Stimulated activated naive CD8-positive, alpha-beta T cell treated with anti-CD3 and anti-CD28 coated beads, Interleukin-15, amount 100 ng/mL, for 72 hours (primary cell): ENCODE measurements around the gene PHACTR3.

ENCODE experiments used
- ATAC-seq: fragments of 150-1000 bp; cut with Tn5 transposase; 2 replicates; pipeline ENCODE4 v1.10.0; 2021; ENCODE audit warnings: mild to moderate bottlenecking, moderate library complexity
- DNase-seq, 2 donors: peaks; one replicate each; pipeline ENCODE4 v3.0.0; 2021 to 2022
- H3K27ac Mint-ChIP-seq, 2 donors: one replicate each; pipeline ENCODE4 v1.8.0; 2022; ENCODE audit warnings: mild to moderate bottlenecking in 2 of 2, mixed read lengths in 2 of 2, moderate library complexity in 2 of 2
- H3K27me3 Mint-ChIP-seq: one replicate; pipeline ENCODE4 v1.8.0; 2022; ENCODE audit warnings: mixed read lengths
- H3K4me1 Mint-ChIP-seq: one replicate; pipeline ENCODE4 v1.8.0; 2022; ENCODE audit warnings: mild to moderate bottlenecking, mixed read lengths
- H3K4me3 Mint-ChIP-seq, 2 donors: one replicate each; pipeline ENCODE4 v1.8.0; 2022; ENCODE audit warnings: mild to moderate bottlenecking in 2 of 2, mixed read lengths in 2 of 2, moderate library complexity in 1 of 2
- H3K9me3 Mint-ChIP-seq, 2 donors: one replicate each; pipeline ENCODE4 v1.8.0; 2022; ENCODE audit warnings: mixed read lengths in 2 of 2

Gene PHACTR3

GRCh38 chr20:59827138-59828056 lies 223.1 kb downstream of the PHACTR3 start:
- DNase-seq: no peak
- Mint-ChIP-seq H3K27me3 (peaks cover 12% of the 10 kb centered on the region), H3K9me3 (no peaks in the 10 kb centered on the region), H3K27ac (peak overlapping the region in 1 of 2 donors; percentile 12), H3K4me3 (no peak overlapping the region), H3K4me1 (no peaks in the 10 kb centered on the region)
- no peak for ATAC-seq

- no peaks in the 10 kb centered on the region for H3K4me1 Mint-ChIP-seq
- ATAC-seq: no peak
Measured at GRCh38 chr20:59828125-59829053, 224.0 kb downstream of the PHACTR3 start.

DNA sequence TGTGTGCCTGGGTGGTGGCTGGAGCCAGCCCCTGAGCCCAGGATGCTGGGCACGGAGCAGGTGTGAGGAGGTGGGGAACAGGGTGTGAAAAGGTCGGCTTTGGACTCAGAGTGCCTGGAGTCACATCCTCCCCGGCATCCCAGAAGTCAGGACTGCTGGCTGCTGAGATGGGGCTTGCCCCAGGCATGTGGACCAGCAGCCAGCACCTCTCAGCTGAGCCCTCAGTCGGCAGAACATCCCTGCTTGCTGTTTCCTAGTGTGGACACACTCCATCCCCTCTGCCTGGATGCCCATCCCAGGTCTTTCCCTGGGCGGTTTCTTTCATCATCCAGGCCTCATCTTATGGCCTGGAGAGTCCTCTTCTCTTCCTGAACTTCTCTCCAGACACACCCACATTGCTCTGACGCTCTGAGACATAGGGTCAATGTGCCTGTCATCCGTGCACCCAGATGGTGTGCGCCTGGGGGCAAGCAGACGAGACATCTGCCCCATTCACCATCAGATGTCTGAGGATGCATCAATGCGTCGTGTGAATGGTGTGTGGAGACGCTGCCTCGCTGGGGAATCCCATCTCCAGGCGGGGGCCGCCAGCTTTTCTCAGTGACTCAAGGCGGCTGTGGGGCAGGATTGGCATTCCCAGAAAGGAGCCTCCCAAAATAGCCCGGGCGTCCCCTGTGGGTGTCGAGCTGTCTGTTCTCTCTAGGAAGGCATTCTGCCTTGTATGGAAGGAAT lies 224.9 kb downstream of the PHACTR3 start:
- DNase-seq (no peak), ATAC-seq (no peak)
- peaks cover 23% of the 10 kb centered on the region for H3K27me3 Mint-ChIP-seq
- no peak overlapping the region for H3K4me3 Mint-ChIP-seq
- H3K4me1 Mint-ChIP-seq: no peaks in the 10 kb centered on the region
- H3K9me3 Mint-ChIP-seq: no peaks in the 10 kb centered on the region
- peak overlapping the region in 1 of 2 donors; percentile 78 for H3K27ac Mint-ChIP-seq

More at GRCh38 chr20:59828125-59829053, 224.0 kb downstream of the PHACTR3 start:
- H3K27me3 Mint-ChIP-seq: peaks cover 18% of the 10 kb centered on the region
- H3K27ac Mint-ChIP-seq: peak overlapping the region in 1 of 2 donors; percentile 78
- H3K4me3 Mint-ChIP-seq: no peak overlapping the region
- DNase-seq: no peak
- no peaks in the 10 kb centered on the region for H3K9me3 Mint-ChIP-seq

DNA sequence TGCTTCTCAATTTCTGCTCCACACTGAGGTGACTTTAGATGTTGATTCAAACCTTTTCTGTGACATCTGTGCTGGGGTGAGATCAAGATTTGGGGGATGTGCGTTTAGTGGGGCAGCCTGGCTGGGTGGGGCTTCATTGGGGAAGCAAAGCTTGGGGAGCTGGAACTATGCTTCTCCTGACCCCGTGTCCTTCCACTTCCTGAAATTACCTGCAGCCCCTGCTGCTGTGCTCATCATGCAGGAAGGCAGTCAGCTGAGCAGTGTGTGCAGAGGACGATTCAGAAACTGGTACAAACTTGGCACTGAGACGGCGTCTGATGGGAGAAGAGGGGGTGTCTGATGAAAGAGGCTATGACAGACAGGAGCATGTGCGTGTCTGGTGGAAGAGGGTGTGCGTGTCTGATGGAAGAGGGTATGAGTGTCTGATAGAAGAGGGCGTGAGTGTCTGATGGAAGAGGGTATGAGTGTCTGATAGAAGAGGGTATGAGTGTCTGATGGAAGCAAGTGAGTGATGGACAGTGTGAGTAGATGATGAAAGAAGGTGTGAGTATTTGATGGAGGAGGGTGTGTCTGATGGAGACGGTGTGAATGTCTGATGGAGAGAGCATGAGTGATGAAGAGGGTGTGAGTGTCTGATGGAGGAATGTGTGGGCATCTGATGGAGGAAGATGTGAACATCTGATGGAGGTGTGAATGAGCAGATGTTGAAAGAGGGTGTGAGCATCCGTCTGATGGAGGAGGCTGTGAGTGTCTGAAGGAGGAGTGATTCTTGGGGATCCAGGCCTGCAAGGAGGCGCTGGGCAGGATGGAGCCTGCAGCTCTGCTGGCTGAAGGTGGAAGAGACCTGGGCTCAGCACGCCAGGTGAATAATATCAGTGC lies 225.7 kb downstream of the PHACTR3 start:
- Mint-ChIP-seq H3K4me1 (no peaks in the 10 kb centered on the region), H3K27me3 (peaks cover 31% of the 10 kb centered on the region), H3K4me3 (no peak overlapping the region), H3K27ac (no peak overlapping the region), H3K9me3 (no peaks in the 10 kb centered on the region)
- no peak for ATAC-seq
- no peak for DNase-seq

- Mint-ChIP-seq H3K27ac (peak overlapping the region in 1 of 2 donors; percentile 59), H3K4me3 (no peak overlapping the region), H3K4me1 (peaks cover 3% of the 10 kb centered on the region), H3K27me3 (peaks cover 37% of the 10 kb centered on the region), H3K9me3 (no peaks in the 10 kb centered on the region)
- DNase-seq (no peak), ATAC-seq (no peak)
Measured at GRCh38 chr20:59830665-59831023, 226.3 kb downstream of the PHACTR3 start.

DNA sequence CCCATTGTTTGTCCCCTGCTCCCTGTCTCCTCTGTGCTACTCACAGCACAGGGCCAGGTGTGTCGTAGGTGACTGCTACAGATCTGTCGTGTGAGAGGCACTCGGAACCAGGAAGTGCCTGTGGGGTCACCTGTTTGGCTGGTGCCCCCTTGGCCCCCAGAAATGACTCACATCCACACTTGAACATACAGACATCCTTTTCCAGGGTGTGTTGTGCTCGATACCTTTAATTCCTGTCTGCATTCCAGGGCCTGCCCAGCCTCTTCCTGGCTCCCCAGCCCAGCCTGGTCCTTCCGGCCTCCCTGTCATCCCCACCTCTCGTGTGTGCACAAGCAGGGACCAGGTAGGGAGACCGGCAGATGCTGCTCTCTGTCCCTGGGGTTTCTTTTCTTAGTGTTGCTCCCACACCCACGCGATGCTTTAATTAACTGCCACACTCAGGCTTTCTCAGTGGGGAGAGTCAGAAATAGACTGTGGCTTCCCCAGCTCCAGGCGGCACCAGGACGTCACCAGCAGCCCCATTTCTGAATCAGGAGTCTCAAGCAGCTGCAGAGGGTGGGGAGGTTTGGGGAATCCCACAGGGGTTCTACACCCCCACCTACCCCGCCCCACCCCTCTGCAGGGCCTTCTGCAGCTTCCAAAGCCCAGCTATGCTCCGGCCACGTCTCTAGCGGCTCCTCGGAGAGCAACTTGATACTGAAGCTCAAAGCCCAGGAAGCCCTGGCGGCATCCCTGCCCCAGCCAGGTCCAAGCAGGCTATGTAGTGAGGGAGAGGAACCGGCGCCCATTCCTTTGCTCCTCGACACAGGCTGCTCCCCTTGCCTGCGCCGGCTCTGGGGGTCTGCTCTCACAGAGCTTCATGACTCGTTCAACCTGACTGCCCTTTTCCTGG lies 226.9 kb downstream of the PHACTR3 start:
- no peak overlapping the region for H3K4me3 Mint-ChIP-seq
- ATAC-seq (no peak), DNase-seq (no peak)
- no peaks in the 10 kb centered on the region for H3K9me3 Mint-ChIP-seq
- peaks cover 7% of the 10 kb centered on the region for H3K4me1 Mint-ChIP-seq
- peaks cover 44% of the 10 kb centered on the region for H3K27me3 Mint-ChIP-seq
- peak overlapping the region; percentile 5 to 59 for H3K27ac Mint-ChIP-seq

GRCh38 chr20:59831916-59832270 lies 227.6 kb downstream of the PHACTR3 start:
- Mint-ChIP-seq H3K9me3 (no peaks in the 10 kb centered on the region), H3K27ac (no peak overlapping the region), H3K4me3 (no peak overlapping the region), H3K27me3 (peaks cover 46% of the 10 kb centered on the region), H3K4me1 (peaks cover 7% of the 10 kb centered on the region)
- DNase-seq (no peak), ATAC-seq (no peak)

DNA sequence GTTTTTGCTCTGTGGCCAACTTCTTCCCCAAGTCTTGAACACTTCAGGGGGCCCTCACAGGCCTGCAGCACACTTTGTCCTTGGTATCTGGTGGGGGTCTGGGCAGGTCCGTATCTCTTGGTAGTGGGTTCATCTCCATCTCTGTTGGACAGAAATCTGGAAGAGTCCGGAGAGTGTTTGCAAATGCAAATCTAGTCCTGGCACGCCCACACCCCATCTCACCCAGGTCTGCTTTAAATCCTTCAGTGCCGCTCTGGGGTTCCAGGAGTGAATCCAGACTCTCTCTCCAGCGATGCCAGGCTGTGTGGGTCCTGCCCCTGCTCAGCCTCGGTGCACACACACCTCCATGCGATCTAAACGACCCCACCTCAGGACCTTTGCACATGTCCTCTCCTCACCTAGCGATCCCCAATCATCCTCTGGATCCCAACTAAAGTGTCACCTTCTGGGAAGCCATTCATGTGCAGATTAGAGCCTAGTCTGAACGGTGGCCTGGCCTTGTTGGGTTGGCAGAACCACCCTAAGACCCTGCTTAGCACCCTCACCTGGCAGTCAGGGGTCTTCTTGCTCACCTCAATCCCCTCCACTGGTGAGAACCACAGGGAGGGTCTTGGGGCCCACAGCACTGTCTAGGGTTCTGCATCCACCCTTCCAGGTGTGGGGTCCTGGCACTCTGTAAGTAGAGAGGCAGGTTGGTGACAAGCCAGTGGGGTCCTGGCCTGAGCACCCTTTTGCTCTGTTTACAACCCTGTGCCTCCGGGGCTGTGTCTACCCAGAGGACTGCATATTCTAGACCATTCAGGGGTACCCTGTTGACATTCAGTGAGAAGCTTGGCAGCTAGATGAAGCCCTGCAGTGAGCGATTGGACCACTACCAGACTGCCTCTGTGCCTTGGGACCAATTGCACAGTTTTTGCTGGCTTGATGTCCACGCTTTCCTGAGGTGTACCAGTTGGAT lies 228.3 kb downstream of the PHACTR3 start:
- H3K9me3 Mint-ChIP-seq: no peaks in the 10 kb centered on the region
- H3K27ac Mint-ChIP-seq: no peak overlapping the region
- H3K27me3 Mint-ChIP-seq: peaks cover 46% of the 10 kb centered on the region
- H3K4me3 Mint-ChIP-seq: no peak overlapping the region
- peaks cover 7% of the 10 kb centered on the region for H3K4me1 Mint-ChIP-seq
- no peak for DNase-seq
- no peak for ATAC-seq

GRCh38 chr20:59835057-59835447 lies 230.7 kb downstream of the PHACTR3 start:
- Mint-ChIP-seq H3K4me3 (no peak overlapping the region), H3K9me3 (no peaks in the 10 kb centered on the region), H3K27me3 (peaks cover 39% of the 10 kb centered on the region), H3K4me1 (peaks cover 7% of the 10 kb centered on the region), H3K27ac (peak overlapping the region; percentile 15 to 27)
- DNase-seq (no peak), ATAC-seq (no peak)

GRCh38 chr20:59835448-59836395 lies 231.4 kb downstream of the PHACTR3 start:
- Mint-ChIP-seq H3K9me3 (no peaks in the 10 kb centered on the region), H3K27ac (peak overlapping the region in 1 of 2 donors; percentile 60), H3K27me3 (peaks cover 35% of the 10 kb centered on the region), H3K4me3 (no peak overlapping the region), H3K4me1 (peaks cover 7% of the 10 kb centered on the region)
- ATAC-seq: no peak
- DNase-seq: no peak

- no peak overlapping the region for H3K4me3 Mint-ChIP-seq
- no peaks in the 10 kb centered on the region for H3K9me3 Mint-ChIP-seq
- ATAC-seq (no peak), DNase-seq (no peak)
- peaks cover 35% of the 10 kb centered on the region for H3K27me3 Mint-ChIP-seq
- H3K27ac Mint-ChIP-seq: no peak overlapping the region
- H3K4me1 Mint-ChIP-seq: peaks cover 7% of the 10 kb centered on the region
Measured at GRCh38 chr20:59836767-59837166, 232.4 kb downstream of the PHACTR3 start.
